HG03460 (cell line): ENCODE results near the gene HERC4.
"Not testable (repeated sequence)": the region's sequence is repeated elsewhere in the genome, so short reads cannot be mapped to it uniquely, and the experiment has no call there.

Experiments
- ATAC-seq: cut with Tn5 transposase; IDR thresholded peaks from one replicate; pipeline ENCODE4 v1.9.1; 2021; ENCODE audit not compliant: unreplicated experiment

Gene HERC4

DNA sequence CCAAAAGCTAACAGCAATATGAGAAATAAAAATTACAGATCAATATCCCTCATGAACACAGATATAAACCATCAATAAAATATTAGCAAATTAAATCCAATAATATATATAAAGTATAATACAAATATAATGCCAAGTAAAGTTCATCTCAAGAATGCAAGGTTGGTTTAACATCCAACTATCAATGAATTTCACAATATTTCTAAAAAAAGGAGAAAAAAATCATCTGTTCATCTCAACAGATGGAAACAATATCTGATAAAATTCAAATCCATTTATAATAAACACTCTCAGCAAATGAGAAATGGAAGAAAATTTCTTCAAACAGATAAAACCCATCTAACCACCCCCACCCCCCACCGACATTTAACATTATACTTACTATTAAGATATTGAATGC, 103.8 kb downstream of the HERC4 start:
- no peak for ATAC-seq

DNA sequence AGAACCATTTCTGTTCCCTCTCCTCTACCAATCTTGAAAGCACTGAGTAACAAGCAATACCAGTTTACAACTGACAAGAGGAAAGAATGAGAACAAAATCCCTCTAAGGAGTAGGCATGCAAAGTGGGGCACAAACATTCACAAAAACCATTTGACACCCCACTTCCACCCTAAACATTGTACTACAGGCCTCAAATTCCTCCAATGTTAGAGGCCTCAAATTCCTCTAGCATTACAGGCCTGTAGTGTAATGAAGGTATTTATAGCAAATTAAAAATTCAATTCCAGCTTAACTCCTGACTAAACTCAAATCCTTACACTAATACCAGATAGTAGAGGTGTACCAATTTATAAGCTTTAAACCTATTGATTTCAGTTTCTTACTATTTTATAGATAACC, 105.2 kb downstream of the HERC4 start:
- ATAC-seq, result no peak

DNA sequence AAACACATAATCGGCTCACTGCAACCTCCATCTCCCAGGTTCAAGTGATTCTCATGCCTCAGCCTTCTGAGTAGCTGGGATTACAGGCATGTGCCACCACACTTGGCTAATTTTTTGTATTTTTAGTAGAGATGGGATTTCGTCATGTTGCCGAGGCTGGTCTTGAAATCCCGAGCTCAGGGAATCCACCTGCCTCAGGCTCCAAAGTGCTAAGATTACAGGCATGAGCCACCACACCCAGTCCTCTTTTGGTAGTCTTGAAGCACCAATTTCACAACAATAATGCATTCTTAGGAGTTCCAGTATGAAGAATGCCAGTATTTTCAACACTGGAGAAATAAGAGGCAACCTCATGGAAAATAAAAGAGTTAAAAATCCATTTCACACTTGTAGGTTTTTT, 109.0 kb downstream of the HERC4 start:
- not testable (repeated sequence) for ATAC-seq

DNA sequence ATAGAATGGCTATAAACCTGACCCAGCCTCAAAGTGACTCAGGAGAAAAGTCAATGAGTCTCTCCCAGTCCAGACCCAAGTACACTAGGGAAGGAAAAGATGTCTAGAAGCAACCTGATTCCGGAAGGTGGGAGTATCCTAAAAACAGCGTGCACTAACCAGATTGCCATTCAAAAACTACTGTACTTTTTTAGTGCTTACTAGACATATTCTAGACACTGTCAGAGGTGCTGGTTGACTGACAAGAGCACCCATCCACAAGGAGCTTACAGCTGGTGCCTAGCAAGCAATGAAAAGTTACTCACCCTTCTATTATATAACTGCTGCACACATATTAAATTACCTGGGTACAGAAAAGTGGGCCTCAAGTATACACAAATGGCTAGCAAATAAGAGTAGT, 109.6 kb downstream of the HERC4 start:
- no peak for ATAC-seq

DNA sequence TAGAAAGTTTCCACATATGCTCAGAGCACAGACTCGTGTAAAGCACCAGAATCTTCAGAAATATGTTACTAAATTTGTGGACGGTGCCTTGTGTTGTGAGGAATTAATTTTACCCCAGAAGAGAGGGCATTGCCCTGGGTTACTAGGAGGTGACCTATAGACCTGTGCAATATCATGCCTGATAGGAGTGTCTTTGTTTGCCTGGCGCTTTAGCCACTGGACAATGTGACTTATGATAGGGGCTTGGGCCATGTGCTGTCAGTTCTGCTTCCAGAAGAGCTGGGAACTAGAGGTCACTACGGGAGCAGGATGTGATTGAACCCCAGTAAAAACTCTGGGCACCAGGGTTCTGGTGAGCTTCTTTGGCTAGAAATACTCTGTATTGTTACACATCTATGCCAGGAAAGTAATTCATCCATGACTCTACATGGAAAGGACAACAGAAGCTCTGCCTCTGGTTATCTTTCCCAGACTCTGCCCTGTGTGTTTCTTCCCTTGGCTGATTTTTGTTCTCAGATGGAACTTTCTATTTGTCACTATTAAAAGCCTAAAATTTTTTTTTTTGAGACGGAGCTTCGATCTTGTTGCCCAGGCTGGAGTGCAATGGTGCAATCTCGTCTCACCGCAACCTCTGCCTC, 115.1 kb downstream of the HERC4 start:
- no peak for ATAC-seq

DNA sequence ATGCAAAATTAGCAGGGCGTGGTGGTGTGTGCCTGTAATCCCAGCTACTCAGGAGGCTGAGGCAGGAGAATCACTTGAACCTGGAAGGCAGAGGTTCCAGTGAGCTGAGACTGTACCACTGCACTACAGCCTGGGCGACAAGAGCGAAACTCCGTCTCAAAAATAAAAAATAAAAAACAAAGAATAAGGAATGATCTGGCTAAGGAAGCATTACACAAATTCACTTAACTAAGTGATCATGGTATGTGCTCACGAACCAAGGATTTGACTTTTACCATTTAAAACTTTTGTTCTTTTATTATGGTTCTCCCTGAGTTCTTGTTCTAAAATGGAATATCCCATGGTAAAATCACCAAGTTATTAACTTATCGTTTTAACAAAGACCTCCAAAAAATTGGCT, 119.5 kb downstream of the HERC4 start:
- ATAC-seq, result no peak

DNA sequence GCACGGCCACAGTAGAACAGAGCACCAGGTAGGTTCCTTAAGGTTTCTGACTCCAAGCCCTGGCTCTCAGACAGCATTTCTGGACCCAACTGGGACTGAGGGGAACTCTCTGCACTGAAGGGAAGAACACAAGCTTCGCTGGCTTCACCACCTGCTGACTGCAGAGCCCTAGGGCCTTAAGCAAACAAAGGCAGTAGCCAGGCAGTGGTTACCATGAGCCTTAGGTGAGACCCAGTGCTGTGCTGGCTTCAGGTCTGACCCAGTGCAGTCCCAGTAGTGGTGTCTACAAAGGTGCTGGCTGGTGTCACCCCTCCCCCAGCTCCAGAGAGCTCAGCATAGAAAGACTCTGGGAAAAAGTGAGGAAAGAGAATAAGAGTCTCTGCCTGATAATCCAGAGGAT, 131.2 kb downstream of the HERC4 start:
- no peak for ATAC-seq

DNA sequence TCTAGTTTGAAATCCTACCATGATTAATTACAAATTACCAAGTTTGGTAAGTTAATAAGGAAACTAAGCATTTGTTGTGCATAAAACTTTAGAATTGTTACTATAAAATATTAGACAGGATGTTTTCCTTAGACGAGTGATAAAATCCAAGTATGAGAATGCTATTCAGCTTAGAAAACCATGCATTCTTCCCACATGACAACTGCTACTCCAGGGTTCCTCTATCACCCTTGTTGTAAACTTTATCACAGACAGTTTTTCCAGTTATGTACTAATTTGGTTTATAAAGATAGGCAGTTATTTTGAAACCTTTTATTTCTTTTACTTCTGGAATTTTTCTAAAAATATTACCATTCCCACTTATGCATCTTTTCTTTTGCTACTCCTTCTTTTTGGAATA, 138.7 kb downstream of the HERC4 start:
- no peak for ATAC-seq

DNA sequence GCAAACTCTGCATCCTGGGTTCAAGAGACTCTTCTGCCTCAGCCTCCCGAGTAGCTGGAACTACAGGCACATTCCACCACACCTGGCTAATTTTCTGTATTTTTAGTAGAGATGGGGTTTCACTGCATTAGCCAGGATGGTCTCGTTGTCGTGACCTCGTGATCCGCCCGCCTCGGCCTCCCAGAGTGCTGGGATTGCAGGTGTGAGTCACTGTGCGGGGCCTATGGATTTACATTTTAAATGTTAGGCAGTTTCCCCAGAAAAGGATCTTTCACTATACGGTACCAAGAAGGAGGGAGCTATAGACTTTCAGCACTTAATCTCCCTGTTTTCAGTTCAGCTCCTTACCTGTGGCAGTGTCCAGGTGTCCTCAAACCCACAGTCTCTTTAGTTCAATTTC, 139.9 kb downstream of the HERC4 start:
- ATAC-seq, result no peak

DNA sequence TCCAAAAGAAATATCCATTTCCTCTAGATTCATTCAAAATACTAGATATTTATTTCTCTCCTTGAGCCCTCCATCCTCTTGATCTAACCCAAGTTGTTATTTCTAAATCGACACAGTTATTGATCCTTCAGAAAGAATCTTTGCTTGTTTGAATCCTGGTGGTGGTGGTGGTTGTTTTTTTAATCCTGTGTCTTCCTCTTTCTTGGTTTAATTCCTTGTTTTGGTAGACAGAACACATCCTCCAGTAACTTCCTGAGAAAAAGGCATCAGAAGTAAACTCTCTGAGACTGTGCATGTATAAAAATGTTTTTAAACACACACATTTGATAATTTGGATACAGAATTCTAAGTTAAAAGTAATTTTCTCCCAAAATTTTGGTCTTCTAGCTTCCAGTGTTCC, 140.7 kb downstream of the HERC4 start:
- no peak for ATAC-seq

DNA sequence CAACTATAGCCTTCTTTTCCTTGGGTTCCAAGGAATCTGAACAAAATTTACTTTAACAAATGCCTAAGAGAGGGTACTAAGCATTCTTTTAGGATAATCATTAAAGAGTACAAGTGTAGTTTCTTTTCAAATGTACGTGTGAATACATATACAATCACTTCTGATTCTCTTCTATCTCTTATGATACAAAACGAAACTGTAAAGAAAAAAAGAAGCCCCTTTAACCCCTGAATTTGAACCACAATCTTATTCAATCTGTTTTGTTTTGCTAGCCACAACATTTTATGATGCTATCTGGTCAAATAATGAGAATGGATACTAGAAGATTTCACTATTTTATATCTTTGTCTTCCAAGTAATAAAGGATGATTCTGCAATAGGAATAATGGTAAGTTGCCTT, 141.9 kb downstream of the HERC4 start:
- no peak for ATAC-seq

DNA sequence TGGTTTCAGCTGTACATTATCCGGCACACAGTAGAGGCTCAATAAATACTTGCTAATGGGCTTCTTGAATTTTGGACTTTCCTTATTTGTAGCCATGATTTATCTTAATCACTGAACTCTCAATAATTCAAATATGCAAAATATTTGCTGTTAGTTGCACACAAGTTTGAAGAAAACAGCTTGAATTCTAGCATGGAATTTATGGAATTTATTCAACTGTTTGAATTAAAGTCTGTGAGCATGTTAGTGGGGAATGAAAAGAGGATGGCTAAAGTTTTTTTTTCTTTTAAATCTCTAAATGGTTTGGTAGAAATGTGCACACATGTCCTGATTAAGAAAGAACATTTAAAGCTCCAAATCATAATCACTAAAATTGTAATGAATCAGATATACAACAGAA, 148.1 kb downstream of the HERC4 start:
- ATAC-seq, result no peak

DNA sequence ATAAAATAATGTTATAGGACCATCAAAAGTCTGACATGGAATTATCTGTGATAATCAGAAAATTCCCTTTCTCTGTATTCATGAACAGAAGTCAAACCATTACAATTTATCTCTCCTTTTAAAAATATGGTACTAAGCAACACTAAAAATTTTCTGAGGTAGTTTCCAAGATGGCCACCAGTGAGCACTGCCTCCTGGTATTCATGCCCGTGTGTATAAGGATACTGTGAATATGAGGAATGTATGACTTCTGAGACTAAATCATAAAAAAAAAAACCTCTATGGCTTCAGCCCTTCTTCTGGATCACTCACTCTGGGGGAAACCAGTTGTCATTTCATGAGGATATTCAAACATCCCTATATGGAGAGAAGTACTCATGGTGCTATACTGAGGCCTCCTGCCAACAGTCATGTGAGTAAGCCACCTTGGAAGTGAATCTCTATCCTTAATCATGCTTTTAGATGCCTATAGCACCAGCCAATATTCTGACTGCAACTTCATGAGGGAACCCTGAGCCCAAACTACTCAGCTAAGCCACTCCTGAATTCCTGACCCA, 149.6 kb downstream of the HERC4 start:
- no peak for ATAC-seq

DNA sequence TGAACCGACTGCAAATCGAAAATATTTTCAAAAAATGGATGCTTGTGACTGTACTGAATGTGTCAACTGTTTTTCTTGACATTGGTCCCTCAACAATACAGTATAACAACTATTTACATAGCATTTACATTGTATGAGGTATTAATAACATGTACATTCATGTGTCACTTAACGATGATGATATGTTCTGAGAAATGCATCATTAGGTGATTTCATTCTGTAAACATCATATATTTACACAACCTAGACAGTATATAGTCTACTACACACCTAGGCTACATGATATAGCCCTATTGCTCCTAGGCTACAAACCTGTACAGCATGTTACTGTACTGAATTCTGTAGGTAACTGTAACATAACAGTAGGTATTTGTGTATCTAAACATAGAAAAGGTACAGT, 150.9 kb downstream of the HERC4 start:
- ATAC-seq, result no peak

DNA sequence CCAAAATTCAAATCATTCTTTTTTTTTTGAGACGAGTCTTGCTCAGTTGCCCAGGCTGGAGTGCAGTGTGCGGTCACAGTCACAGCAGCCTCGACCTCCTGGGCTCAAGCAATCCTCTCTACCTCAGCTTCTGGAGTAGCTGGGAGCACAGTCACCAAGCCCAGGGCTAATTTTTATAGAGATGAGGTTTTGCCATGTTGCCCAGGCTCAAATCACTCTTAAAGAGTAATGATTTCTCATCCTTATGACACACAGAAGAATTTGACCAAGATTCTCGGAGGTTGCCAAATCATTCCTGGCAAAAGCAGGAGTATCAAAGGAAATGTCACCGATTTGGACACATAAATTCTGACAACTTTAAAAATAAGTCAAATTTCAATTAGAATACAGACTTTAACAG, 151.5 kb downstream of the HERC4 start:
- ATAC-seq, result no peak

DNA sequence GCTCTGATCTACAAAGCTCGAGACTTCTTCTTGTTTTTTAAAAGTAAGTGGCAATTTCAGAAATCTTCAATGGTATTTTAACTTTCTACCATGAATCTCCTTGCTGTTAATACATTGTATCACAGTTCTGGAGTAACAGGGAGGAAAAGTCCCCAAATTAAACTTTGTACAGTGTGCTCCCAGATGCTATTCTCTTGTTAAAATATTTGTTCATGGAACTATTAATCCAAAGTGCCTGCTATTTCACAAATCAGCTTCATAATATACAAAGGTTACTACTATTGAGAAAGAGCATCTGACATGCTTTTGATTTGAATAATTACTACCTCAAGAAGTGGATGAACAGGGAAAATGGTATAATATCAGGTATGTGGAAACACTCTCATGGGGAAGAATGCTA, 154.0 kb downstream of the HERC4 start:
- no peak for ATAC-seq

DNA sequence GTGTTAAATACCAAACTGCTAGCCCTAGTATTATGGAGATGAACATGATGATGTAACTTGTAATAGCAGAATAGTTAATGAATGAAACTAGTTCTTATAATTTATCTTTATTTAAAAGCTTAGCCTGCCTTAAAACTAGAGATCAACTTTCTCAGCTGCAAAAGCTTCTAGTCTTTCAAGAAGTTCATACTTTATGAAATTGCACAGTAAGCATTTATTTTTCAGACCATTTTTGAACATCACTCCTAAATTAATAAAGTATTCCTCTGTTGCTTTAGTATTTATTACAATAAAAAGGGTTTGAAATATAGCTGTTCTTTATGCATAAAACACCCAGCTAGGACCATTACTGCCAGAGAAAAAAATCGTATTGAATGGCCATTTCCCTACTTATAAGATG, 157.4 kb downstream of the HERC4 start:
- no peak for ATAC-seq

DNA sequence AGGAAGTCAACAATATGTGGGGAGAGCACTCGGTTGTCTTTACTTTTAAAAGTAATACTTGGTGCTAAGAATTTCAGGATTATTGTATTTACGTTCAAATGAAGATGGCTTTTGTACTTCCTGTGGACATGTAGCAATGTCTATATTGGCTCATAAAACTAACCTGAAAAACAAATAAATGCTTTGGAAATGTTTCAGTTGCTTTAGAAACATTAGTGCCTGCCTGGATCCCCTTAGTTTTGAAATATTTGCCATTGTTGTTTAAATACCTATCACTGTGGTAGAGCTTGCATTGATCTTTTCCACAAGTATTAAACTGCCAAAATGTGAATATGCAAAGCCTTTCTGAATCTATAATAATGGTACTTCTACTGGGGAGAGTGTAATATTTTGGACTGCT, 157.9 kb downstream of the HERC4 start:
- ATAC-seq, result no peak

DNA sequence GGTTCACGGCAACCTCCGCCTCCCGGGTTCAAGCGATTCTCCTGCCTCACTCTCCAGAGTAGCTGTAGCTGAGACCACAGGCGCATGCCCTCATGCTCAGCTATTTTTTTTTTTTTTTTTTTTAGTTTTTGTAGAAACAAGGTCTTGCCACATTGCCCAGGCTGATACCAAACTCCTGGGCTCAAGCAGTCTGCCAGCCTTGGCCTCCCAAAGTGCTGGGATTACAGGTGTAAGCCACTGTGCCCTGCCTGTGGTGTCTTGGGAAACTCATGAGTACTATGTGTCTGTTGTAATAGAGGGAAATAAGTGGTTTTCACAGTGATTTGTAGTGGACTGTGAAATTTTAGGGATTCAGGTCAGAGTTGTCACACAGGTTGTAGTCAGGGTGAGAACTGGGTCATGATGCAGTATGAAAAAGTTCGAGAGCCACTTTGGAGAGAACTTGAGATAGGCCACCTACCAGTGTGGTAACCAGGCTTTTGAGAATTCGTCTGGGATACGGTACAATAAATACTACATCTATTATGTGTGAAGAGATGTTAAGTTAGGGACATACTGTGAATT, 160.2 kb downstream of the HERC4 start:
- no peak for ATAC-seq

DNA sequence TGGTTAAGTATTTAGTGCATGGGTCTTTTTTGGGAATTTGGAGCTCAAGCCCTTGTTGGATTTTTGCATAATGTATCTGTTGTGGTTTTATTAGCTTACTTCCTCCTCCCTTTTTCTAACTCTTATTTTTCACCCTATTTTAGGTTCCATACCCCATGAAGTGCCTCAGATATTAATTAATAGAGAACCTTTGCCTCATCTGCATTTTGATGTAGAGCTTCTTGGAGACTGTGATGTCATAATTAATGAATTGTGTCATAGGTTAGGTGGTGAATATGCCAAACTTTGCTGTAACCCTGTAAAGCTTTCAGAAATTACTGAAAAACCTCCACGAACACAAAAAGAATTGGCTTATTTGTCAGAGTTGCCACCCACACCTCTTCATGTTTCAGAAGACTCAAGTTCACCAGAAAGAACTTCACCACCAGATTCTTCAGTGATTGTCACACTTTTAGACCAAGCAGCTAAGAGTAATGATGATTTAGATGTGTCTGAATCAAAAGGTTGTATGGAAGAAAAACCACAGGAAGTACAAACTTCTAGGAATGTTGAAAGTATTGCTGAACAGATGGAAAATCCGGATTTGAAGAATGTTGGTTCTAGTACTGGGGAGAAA, 162.6 kb downstream of the HERC4 start:
- no peak for ATAC-seq

DNA sequence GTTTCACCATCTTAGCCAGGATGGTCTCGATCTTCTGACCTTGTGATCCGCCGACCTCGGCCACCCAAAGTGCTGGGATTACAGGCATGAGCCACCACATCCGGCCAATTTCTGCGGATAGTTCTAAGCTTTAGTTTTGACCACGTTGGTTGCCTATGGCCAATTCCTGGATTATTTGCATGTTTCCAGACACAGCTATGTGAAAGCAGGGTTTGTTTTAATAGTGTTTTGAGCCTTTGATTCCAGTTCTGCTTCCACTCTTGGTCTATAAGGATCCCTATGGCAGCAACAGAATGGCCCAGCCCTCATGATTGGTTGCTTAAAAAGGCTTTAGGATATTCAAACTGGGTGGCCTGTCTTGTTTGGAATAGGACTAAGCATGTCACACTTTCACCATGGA, 171.5 kb downstream of the HERC4 start:
- no peak for ATAC-seq

DNA sequence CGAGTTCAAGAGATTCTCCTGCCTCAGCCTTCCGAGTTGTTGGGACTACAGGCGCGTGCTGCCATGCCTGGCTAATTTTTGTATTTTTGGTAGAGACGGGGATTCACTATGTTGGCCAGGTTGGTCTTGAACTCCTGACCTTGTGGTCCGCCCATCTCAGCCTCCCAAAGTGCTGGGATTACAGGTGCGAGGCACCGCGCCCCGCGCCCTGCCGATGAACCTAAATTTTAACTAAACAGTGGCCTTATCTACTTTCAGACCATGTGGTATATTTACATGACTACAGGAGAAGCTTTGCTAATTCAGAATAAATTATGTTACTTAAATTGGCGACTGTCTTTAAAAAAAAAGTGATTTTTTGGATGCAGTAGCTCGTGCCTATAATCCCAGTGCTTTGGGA, 181.4 kb downstream of the HERC4 start:
- ATAC-seq, result no peak
